HG03159 (cell line): ENCODE data around the gene KCND2.

Experiments used
- ATAC-seq: cut with Tn5 transposase; IDR thresholded peaks from one replicate; pipeline ENCODE4 v1.9.1; 2021; ENCODE audit warnings: mild to moderate bottlenecking, moderate library complexity; ENCODE audit not compliant: unreplicated experiment

The KCND2 gene

GRCh38 chr7:120797026-120797645 is 524.2 kb downstream of the KCND2 start:
- no peak for ATAC-seq

- ATAC-seq = no peak
Measured at GRCh38 chr7:120799147-120799546, 526.2 kb downstream of the KCND2 start.
